HepG2 (cell line): ENCODE data around the gene CCDC85C.

ENCODE experiments used
- FOXA1 ChIP-seq, 2 experiments: fragments of 450-650 bp in 1 of 2; sonication (generic) in 1 of 2; formaldehyde crosslinking in 1 of 2; IDR thresholded peaks; 2 replicates each; pipeline versions ENCODE4 v1.4.0 to v1.6.1; 2016 to 2020; ENCODE audit warnings: missing genetic modification reagents in 1 of 2
- POLR2AphosphoS2 ChIP-seq: IDR thresholded peaks from 2 replicates; pipeline ENCODE4 v1.6.1; 2011; ENCODE audit warnings: low read depth, low read length, improper control_type of control experiment
- ZBTB26 ChIP-seq: IDR thresholded peaks from 2 replicates; pipeline ENCODE4 v1.6.1; 2016; ENCODE audit warnings: missing compliant biosample characterization, missing genetic modification reagents, borderline replicate concordance

GRCh38 chr14:99566009-99566389 lies 38.0 kb downstream of the CCDC85C start:
- TF ChIP-seq POLR2AphosphoS2 (no peak), FOXA1 (IDR thresholded peaks at IDR 0.05) (no peak), FOXA1 (CRISPR knock-in tag; IDR thresholded peaks at IDR 0.05) (no peak), ZBTB26 (no peak)
